MCF 10A (cell line): Measurements from ENCODE around the gene LYAR. TPM values are rescaled to one million over a fixed set of nuclear protein-coding genes. Genes with fewer than 3 reads are reported as not detected.

Experiments used
- BruUV-seq: library from RNA; stranded (reverse); fragments of 400-500 nt; replicated peaks from 2 replicates; lab custom pipeline; 2021; lab: Mats Ljungman, UMichigan
- CTCF ChIA-PET: fragments of 300-600 bp; sonication (Branson Sonifier 250); formaldehyde crosslinking; extraction: SDS; loops from one replicate; lab custom pipeline; 2021; ENCODE audit warnings: antibody characterized with exemption, inconsistent platforms; lab: Yijun Ruan, JAX
- POLR2A ChIA-PET: fragments of 300-600, 350-650 bp; sonication (Branson Sonifier 250); formaldehyde crosslinking; extraction: SDS; loops from one replicate; lab custom pipeline; 2020; ENCODE audit warnings: antibody characterized with exemption, inconsistent platforms; lab: Yijun Ruan, JAX
- DNase-seq: peaks from one replicate; pipeline ENCODE4 v3.0.0-alpha.2; 2018; ENCODE audit not compliant: unreplicated experiment
- H3K27ac Mint-ChIP-seq: one replicate; pipeline ENCODE4 v1.8.0; 2022; ENCODE audit warnings: mild to moderate bottlenecking, low read depth, mixed read lengths; ENCODE audit not compliant: unreplicated experiment
- H3K27me3 Mint-ChIP-seq: one replicate; pipeline ENCODE4 v1.8.0; 2022; ENCODE audit warnings: mixed read lengths; ENCODE audit not compliant: insufficient read depth, unreplicated experiment
- H3K36me3 Mint-ChIP-seq: one replicate; pipeline ENCODE4 v1.8.0; 2022; ENCODE audit warnings: mild to moderate bottlenecking, moderate library complexity, mixed read lengths; ENCODE audit not compliant: insufficient read depth, unreplicated experiment
- H3K4me1 Mint-ChIP-seq: one replicate; pipeline ENCODE4 v1.8.0; 2022; ENCODE audit warnings: mixed read lengths; ENCODE audit not compliant: insufficient read depth, unreplicated experiment
- H3K4me3 Mint-ChIP-seq: one replicate; pipeline ENCODE4 v1.8.0; 2022; ENCODE audit warnings: mild to moderate bottlenecking, moderate library complexity, mixed read lengths; ENCODE audit not compliant: unreplicated experiment
- H3K9me3 Mint-ChIP-seq: one replicate; pipeline ENCODE4 v1.8.0; 2022; ENCODE audit warnings: mixed read lengths; ENCODE audit not compliant: unreplicated experiment
- CTCF ChIP-seq: fragments of 200-600 bp; IDR thresholded peaks from one replicate; pipeline ENCODE4 v1.8.0; 2022; ENCODE audit warnings: antibody characterized with exemption, mild to moderate bottlenecking; ENCODE audit not compliant: unreplicated experiment
- intact Hi-C: fragments of 100-400 bp; cut with micrococcal nuclease; formaldehyde crosslinking; loops from 2 replicates; pipeline ENCODE4 v1.14.1; 2022
- total RNA-seq: library from RNA; stranded (reverse); gene quantifications from 2 replicates; pipeline ENCODE4 v1.2.3, GENCODE V29; 2022

The LYAR gene
- total RNA-seq, 1 experiment from 2014 or later, result 79.6 TPM

GRCh38 chr4:4225915-4226605, 63.9 kb downstream of the LYAR start:
- TF ChIP-seq CTCF, result no peak
- no peak for DNase-seq
- Mint-ChIP-seq H3K9me3 (no peaks in the 10 kb centered on the region), H3K27ac (no peak overlapping the region), H3K4me3 (no peak overlapping the region), H3K36me3 (no peaks in the 10 kb centered on the region), H3K4me1 (no peaks in the 10 kb centered on the region), H3K27me3 (peaks cover 48% of the 10 kb centered on the region)
- ChIA-PET CTCF (no interaction called here), POLR2A (interaction anchor here (1.1 kb wide), 1 partner anchor 12 kb away, joined by 4 read pairs; no protein-coding TSS in a partner anchor)
- no TSS peak for BruUV-seq
- intact Hi-C loops, result no loop called here

Other genes with a start within 250 kb of the LYAR start
- gene OTOP1, start 63.2 kb downstream of the LYAR start, total RNA-seq, result not detected in 2 replicates
- 26.8 and 31.5 TPM in 2 replicates for gene TMEM128, start 41.9 kb downstream of the LYAR start, total RNA-seq
- 5.9 and 7.6 TPM in 2 replicates for gene ZBTB49, start 97 bp upstream of the LYAR start, total RNA-seq
- gene NSG1, start 96.9 kb upstream of the LYAR start, total RNA-seq, result 6.7 and 8.6 TPM in 2 replicates